Heart right ventricle (tissue), 16 donors: ENCODE data around the gene HOXC11. TPM values are rescaled to one million over a fixed set of nuclear protein-coding genes. Genes with fewer than 3 reads are reported as not detected.

Experiments used
- ATAC-seq, 8 donors: fragments of 200-7000 bp; cut with Tn5 transposase; one replicate each; pipeline ENCODE4 v1.9.1; 2020; ENCODE audit warnings: mild to moderate bottlenecking in 8 of 8, moderate library complexity in 8 of 8, moderate number of reproducible peaks in 1 of 8
- DNase-seq, 2 donors: peaks; one replicate each; pipeline ENCODE4 v3.0.0-alpha.2; 2020
- H3K27ac ChIP-seq, 10 donors: fragments of 200-600 bp; sonication (generic) in 2 of 10; one replicate each; pipeline versions ENCODE4 v1.5.0 to v1.8.0; 2020 to 2022; ENCODE audit warnings: mild to moderate bottlenecking in 3 of 10
- H3K27me3 ChIP-seq, 7 donors: fragments of 200-600 bp; one replicate each; pipeline ENCODE4 v1.8.0; 2021 to 2022; ENCODE audit warnings: mild to moderate bottlenecking in 2 of 7
- H3K36me3 ChIP-seq, 9 donors: fragments of 200-600 bp; sonication (generic) in 1 of 9; one replicate each; pipeline versions ENCODE4 v1.5.0 to v1.8.0; 2020 to 2022; ENCODE audit warnings: mild to moderate bottlenecking in 2 of 9
- H3K4me1 ChIP-seq, 9 donors: fragments of 200-600 bp; sonication (generic) in 1 of 9; one replicate each; pipeline versions ENCODE4 v1.5.0 to v1.8.0; 2020 to 2022; ENCODE audit warnings: mild to moderate bottlenecking in 4 of 9
- H3K4me3 ChIP-seq, 10 donors: fragments of 200-600 bp; sonication (generic) in 2 of 10; one replicate each; pipeline versions ENCODE4 v1.5.0 to v1.8.0; 2020 to 2022; ENCODE audit warnings: mild to moderate bottlenecking in 7 of 10, moderate library complexity in 2 of 10
- H3K9me3 ChIP-seq, 11 donors: fragments of 200-600 bp in 10 of 11; sonication (generic) in 2 of 11; one replicate each; pipeline versions ENCODE4 v1.5.0 to v1.8.0; 2013 to 2022; ENCODE audit warnings: mild to moderate bottlenecking in 2 of 11, control low read depth in 1 of 11, moderate library complexity in 1 of 11
- CTCF ChIP-seq, 9 donors: fragments of 200-600 bp; sonication (generic) in 2 of 9; IDR thresholded peaks; one replicate each; pipeline versions ENCODE4 v1.5.0 to v1.8.0; 2021 to 2022; ENCODE audit warnings: antibody characterized with exemption in 9 of 9, mild to moderate bottlenecking in 5 of 9, moderate library complexity in 1 of 9
- WGBS, 2 donors: extraction: QIAGEN DNeasy Blood & Tissue Kit; methylation state at CpG; one replicate each; pipeline ENCODE4 v1.1.7; 2013; ENCODE audit warnings: inconsistent platforms in 1 of 2; 5-methylcytosine and 5-hydroxymethylcytosine counted together
- intact Hi-C, 10 donors: fragments of 100-400 bp; cut with DNase I; formaldehyde crosslinking; loops; one replicate each; pipeline versions ENCODE4 v1.11.1 to v1.14.2; 2022
- polyA plus RNA-seq, 2 donors: library from polyadenylated mRNA; stranded (reverse); fragments of 200-250 nt; gene quantifications; one replicate each; pipeline ENCODE4 v1.2.3, GENCODE V29; 2013
- total RNA-seq, 10 donors: library from RNA; stranded (reverse); fragmentation: NEBNext Ultra II Directional in 3 of 10; extraction: Animal tissue kit (Norgen Biotek cat#: 25700) in 3 of 10; gene quantifications; one replicate each; pipeline versions ENCODE4 v1.2.1 to v1.2.4, GENCODE V29; 2021 to 2023
- donor health status: Arrhythmogenic right ventricular cardiomyopathy.
- donor health status: ischemic (EF 13 %, LVEDD 7.1; RV severe dilation, severe dysfunction).
- donor health status: healthy with polysubstance abuse.
- donor health status: DM: no; HTN: yes; CAD: no.
- donor health status: DM: no; HTN: no; CAD: no.
- donor health status: ischemic (EF 25% LVEDD 6.9; RV normal size, moderate dysfunction).
- donor health status: ischemic (EF 25% LVEDD 5.7; RV mildly dilated, moderate dysfunction).
- donor health status: healthy.
- donor health status: DM: yes; HTN: yes; CAD: no.
- donor health status: Ischemic cardiomyopathy.
- donor health status: ischemic (EF 35%, LVEDD 5.7; RV mildly dilated, moderate dysfunction).
- donor health status: nonischemic (EF 11% LVEDD 7.7; RV severe dilation, severe dysfunction).
- donor health status: DM: yes; HTN: yes; CAD: no.
- donor health status: PGD.
- donor health status: ischemic (EF 29% LVEDD 5.4; RV normal size, mild dysfunction).
- donor health status: nonischemic (EF 23%, LVEDD 6.1; RV moderate dilation, normal function).

The HOXC11 gene
- total and polyA plus RNA-seq, 12 donors, result not detected

DNA sequence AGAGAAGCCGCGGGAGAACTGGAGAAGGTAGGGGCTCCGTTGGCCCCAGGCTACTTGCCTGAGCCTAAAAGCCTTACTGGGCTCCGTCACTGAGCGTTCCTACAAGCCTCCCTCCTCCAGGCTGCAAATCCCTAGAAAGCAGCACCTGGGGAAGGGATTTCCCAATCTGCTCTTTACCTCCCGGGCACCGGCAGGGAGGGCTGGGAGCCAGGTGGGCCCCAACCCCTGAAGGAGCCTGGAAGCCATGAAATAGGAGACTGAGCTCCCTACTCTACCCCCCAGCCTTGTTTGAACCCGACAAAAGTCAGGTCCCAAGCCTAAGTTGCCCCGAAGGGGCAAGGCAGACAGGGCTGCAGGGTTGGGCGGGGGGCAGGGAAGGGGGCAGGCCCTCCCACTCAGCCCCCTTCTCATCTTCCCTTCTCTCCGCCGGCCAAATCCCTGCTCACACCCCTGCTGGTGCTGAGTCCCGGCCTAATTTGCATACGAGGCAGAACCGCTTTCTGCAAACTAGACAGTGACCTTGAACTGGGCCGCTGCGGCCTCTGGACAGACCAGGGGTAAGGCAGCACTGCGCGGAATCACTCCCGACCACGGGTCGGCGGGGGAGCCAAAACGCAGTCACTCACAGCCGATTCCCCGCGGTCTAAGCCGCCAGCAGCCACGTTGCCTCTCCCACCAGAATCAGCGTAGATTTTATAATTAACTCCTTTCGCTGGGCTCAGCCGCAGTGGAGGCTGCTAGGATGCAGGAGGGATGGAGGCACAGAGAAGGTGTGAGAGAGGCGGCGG lies 21.9 kb upstream of the HOXC11 start:
- H3K4me1 ChIP-seq, result peaks cover 0 to 22% (median 10%) of the 10 kb centered on the region in 9 donors
- H3K9me3 ChIP-seq, result no peaks in the 10 kb centered on the region
- H3K27me3 ChIP-seq, result peaks cover 79 to 100% (median 100%) of the 10 kb centered on the region in 7 donors
- TF ChIP-seq CTCF (IDR thresholded peaks at IDR 0.05), result no peak
- WGBS, 2 donors, result 3% methylated on average over 34 of the region's 34 CpGs
- H3K4me3 ChIP-seq, result no peak overlapping the region
- no peaks in the 10 kb centered on the region for H3K36me3 ChIP-seq
- H3K27ac ChIP-seq, result no peak overlapping the region
- DNase-seq, result no peak
- ATAC-seq, result no peak
- intact Hi-C loops, result no loop called here

DNA sequence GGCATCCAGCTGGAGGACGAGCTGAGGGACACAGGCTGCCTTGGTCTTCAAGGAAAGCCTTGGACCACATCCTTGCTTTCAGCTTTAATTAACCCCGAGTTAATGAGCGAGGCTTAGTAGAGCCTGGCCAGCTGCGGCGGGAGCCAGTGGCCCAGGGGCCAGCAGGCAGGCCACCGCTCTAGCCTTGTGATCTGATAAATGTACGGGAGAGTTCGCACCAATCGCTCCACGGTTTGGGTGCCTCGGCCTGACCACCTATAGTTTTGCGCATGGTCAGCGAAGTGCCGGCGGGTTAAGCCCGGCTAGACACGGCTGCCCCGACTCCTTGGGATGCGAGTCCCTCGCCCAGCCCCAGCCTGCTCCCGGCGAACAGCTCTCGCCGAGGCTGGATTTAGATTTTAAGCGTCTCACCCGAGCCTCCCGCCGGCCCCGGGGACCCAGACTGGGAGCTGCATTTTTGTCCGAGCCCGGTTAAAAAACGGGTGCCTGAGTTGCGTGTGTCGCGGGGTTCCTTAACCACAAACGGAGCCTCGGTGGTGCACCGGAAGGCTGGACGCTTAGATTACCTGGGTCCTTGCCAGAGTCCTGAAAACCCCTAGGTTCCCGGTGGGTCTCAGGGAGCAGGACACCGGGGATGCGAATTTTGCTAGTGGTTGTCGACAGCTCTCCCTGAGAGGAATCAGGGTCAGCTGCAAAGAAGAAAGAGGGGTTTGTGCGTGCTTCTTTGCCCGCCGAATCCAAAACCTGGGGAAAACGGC lies 21.2 kb upstream of the HOXC11 start:
- Histone ChIP-seq H3K4me3 (no peak overlapping the region), H3K27me3 (peaks cover 79 to 100% (median 100%) of the 10 kb centered on the region in 7 donors), H3K27ac (no peak overlapping the region), H3K4me1 (peaks cover 0 to 22% (median 10%) of the 10 kb centered on the region in 9 donors), H3K9me3 (no peaks in the 10 kb centered on the region), H3K36me3 (no peaks in the 10 kb centered on the region)
- intact Hi-C loops, result no loop called here
- ATAC-seq, result no peak
- DNase-seq, result no peak
- no peak for TF ChIP-seq CTCF (IDR thresholded peaks at IDR 0.05)
- WGBS, 2 donors, result 2 to 4% methylated on average over 47 of the region's 47 CpGs

GRCh38 chr12:53952335-53952694 lies 20.6 kb upstream of the HOXC11 start:
- no peak overlapping the region for H3K27ac ChIP-seq
- WGBS, 2 donors, result 8 to 10% methylated on average over 13 of the region's 13 CpGs
- ATAC-seq (no peak), DNase-seq (no peak)
- no peak overlapping the region for H3K4me3 ChIP-seq
- TF ChIP-seq CTCF (IDR thresholded peaks at IDR 0.05), result no peak
- intact Hi-C loops, result no loop called here
- peaks cover 79 to 100% (median 100%) of the 10 kb centered on the region in 7 donors for H3K27me3 ChIP-seq
- H3K9me3 ChIP-seq, result no peaks in the 10 kb centered on the region
- H3K4me1 ChIP-seq, result peaks cover 0 to 22% (median 10%) of the 10 kb centered on the region in 9 donors
- no peaks in the 10 kb centered on the region for H3K36me3 ChIP-seq

DNA sequence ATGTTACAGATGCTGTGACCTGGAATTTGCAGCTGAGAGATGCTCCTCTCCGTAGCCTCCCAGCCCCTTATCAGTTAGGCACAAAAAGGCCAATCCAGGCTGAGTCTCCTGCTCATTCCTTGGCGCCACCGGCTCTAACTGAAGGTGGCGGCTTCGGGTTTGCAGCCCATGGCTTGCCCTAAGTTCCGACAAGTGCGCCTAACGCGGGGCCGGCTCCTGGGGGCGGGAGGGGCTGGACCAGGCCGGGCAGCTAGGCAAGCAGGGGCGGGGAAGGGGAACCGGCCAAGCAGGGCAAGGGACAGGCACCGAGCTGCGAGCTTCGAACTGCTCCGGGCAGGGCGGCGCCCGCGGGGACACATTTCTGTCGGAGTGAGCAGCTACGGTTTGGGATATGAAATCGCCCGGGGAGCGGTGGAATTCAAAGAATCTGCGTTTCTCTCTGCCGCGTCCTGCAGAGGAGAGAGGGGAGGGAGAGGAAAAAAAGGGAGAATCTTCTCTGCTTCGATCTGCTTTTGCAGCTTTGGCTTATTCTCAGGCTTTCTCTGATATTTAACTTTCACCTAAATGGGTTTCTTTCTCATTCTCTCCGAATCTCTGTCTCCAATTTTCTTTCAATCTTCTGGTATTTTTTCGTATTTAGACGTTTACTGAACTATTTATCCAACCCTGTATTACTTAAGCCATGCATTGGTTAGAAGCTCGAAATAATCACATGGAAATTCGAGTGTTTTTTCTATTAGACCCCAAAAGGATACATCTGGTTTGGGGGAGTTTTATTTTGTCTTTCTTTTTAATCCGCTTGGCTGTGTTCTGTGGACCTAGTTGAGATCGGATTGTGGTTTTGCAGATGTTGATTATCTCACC lies 19.8 kb upstream of the HOXC11 start:
- 3 to 5% methylated on average over 38 of the region's 38 CpGs for WGBS, 2 donors
- no peak for TF ChIP-seq CTCF (IDR thresholded peaks at IDR 0.05)
- no peak overlapping the region for H3K4me3 ChIP-seq

More for the DNA sequence above, 19.8 kb upstream of the HOXC11 start:
- H3K4me1 ChIP-seq, result peaks cover 0 to 22% (median 10%) of the 10 kb centered on the region in 9 donors
- H3K27ac ChIP-seq, result no peak overlapping the region
- H3K9me3 ChIP-seq, result no peaks in the 10 kb centered on the region
- H3K36me3 ChIP-seq, result no peaks in the 10 kb centered on the region
- intact Hi-C loops, result no loop called here
- peaks cover 77 to 100% (median 100%) of the 10 kb centered on the region in 7 donors for H3K27me3 ChIP-seq
- DNase-seq, result no peak
- peak in 1 of 8 donors; percentile 20 for ATAC-seq
